Fibroblast of skin of scalp (primary cell): ENCODE data around the gene HTR6.

Experiments used
- DNase-seq: peaks from one replicate; pipeline ENCODE4 v3.0.0-alpha.2; 2013

HTR6 gene

DNA sequence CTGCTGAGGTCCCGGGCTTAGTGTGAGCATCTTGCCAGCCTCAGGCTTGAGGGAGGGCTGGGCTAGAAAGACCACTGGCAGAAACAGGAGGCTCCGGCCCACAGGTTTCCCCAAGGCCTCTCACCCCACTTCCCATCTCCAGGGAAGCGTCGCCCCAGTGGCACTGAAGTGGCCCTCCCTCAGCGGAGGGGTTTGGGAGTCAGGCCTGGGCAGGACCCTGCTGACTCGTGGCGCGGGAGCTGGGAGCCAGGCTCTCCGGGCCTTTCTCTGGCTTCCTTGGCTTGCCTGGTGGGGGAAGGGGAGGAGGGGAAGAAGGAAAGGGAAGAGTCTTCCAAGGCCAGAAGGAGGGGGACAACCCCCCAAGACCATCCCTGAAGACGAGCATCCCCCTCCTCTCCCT is 7.2 kb upstream of the HTR6 start:
- DNase-seq, result no peak

DNA sequence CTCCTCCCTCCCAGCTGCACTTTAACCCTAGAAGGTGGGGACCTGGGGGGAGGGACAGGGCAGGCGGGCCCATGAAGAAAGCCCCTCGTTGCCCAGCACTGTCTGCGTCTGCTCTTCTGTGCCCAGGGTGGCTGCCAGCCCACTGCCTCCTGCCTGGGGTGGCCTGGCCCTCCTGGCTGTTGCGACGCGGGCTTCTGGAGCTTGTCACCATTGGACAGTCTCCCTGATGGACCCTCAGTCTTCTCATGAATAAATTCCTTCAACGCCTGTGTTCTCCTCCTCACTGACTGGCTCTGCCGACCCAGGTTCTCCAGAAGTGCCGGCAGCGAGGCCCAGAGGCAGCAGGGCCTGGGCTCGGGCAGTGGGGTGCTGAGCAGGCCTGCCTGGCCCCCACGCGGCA is 6.5 kb upstream of the HTR6 start:
- DNase-seq, result no peak

DNA sequence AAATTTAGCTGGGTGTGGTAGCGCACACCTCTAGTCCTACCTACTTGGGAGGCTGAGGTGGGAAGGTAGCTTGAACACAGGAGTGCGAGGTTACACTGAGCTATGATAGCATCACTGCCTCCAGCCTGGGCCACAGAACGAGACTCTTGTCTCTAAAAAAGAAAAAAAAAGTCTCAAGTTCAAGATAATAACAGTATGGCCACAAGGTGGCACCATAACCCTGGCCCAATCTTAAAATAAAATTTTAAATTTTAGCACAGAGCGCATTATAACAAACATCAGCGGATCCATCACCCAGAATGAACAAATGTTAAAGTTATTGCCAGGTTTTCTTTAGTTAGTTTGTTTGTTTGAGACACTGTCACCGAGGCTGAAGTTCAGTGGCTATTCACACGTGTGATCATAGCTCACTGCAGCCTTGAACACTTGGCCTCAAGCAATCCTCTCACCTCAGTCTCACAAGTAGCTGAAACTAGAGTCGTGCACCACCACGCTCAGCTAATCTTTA is 2.9 kb upstream of the HTR6 start:
- peak; percentile 43 for DNase-seq

DNA sequence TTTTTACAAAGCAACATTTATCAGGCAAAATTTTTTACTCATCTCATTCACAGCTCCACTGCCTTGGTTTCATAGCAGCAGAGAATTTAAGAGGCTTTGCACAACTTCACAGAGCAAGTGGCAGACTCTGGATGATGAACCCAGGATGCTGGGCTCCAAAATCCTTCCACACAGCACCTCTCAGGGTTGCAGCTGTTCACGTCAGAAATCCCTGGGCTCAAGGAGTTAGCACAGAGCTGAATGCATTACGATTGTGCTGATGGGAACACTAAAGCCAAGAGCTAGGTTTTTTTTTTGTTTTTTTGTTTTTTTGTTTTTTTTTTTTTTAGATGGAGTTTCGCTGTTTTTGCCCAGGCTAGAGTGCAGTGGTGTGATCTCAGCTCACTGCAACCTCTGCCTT is 2.4 kb upstream of the HTR6 start:
- no peak for DNase-seq

DNA sequence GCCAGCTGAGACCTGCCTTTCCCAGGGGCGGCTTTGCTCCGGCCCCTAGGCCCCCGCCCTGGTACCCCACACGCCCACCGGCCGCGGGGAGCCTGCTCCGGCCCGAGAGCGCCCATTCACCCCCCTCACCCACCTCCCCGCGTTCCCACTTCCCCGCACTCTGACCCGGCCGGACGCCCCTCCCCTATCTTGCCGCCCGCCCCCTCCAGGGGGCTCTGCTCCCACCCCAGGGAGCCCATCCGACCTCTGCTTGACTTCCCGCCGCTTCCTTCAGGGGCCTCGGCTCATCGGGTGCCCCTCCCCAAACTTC is 466 bp downstream of the HTR6 start:
- no peak for DNase-seq

DNA sequence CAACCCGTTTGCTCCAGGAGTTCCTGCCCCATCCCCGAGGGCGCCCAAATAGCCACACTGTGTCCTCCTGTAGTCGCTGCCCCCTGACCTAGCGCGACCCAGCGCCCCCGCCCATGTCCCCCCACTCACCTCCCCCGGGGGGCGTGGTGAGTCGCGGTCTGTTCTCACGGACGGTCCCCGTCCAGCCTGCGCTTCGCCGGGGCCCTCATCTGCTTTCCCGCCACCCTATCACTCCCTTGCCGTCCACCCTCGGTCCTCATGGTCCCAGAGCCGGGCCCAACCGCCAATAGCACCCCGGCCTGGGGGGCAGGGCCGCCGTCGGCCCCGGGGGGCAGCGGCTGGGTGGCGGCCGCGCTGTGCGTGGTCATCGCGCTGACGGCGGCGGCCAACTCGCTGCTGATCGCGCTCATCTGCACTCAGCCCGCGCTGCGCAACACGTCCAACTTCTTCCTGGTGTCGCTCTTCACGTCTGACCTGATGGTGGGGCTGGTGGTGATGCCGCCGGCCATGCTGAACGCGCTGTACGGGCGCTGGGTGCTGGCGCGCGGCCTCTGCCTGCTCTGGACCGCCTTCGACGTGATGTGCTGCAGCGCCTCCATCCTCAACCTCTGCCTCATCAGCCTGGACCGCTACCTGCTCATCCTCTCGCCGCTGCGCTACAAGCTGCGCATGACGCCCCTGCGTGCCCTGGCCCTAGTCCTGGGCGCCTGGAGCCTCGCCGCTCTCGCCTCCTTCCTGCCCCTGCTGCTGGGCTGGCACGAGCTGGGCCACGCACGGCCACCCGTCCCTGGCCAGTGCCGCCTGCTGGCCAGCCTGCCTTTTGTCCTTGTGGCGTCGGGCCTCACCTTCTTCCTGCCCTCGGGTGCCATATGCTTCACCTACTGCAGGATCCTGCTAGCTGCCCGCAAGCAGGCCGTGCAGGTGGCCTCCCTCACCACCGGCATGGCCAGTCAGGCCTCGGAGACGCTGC is 1.1 kb downstream of the HTR6 start:
- DNase-seq, result no peak

DNA sequence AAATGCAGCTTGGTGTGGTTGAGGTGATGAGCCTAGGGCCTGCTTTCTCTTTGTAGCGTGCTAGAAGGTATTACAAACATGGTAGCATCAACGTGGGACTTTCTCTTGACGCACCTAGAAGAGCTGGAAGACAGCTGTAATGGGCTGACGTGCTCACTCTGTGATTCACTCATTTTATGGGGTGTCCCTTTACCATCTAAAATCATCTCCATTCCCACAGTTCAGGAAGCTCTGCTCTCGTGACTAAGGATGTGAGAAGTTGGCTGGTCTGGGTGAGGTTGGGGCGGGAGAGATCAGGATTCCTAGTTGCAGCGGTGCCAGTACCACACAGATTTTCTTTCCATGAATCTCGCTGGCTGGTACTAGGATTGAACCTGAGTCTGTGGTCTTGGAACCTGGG is 4.2 kb downstream of the HTR6 start:
- no peak for DNase-seq

DNA sequence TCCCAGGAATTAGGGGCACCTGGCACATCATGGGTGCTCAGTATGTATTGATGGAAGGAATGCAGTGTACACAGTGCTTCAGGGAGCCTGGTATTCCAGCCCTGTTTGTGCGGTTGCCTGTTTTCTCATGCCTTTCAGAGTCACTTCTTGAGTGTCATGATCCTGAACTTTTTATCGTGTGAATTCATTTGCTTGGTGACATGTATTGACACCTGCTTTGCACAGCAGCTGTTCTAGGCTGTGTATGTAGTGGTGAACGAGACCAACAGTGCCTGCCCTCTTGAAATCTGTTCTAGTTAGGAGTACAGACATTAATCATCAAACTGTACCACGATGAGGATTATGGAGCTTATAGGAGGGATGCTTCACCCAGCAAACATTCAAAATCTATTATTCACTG is 6.1 kb downstream of the HTR6 start:
- DNase-seq, result no peak

DNA sequence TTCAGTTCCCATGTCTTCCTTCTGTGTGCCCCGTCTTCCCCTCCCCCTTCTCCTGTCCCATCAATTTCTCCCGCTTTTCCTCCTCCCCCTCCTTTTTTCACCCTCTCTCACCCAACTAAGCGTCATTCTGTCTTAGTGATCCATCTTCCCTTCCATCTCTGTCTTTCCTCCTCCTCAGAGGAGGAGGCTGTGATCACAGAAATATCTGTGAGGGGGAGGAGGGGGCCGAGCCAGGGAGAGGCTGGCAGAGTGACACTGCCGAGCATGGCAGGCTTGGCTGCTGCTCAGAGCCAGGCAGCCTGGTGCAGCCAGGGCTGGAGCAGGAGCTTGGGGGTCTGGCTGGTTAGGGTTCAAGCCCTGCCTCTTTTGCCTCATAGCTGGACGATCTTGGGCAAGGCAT is 7.6 kb downstream of the HTR6 start:
- no peak for DNase-seq

DNA sequence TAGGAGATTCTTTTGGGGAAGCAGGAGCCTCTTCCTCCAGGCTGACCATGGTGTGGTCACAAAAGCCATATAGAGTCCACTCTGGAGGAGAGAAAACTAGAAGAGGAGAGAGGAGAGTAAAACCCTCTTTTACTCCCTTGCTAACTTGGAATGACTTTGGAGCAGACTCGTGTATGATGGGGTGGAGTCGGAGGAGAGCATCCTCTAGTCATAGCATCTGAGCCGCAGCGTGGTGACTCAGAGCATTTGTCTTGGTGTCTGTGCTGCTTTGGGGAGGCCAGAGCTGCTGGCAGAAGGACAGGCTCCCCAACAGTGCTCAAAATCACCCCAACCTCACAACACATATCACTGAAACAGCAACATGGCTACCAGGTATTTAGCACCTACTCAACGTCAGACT is 11.1 kb downstream of the HTR6 start:
- DNase-seq, result no peak

DNA sequence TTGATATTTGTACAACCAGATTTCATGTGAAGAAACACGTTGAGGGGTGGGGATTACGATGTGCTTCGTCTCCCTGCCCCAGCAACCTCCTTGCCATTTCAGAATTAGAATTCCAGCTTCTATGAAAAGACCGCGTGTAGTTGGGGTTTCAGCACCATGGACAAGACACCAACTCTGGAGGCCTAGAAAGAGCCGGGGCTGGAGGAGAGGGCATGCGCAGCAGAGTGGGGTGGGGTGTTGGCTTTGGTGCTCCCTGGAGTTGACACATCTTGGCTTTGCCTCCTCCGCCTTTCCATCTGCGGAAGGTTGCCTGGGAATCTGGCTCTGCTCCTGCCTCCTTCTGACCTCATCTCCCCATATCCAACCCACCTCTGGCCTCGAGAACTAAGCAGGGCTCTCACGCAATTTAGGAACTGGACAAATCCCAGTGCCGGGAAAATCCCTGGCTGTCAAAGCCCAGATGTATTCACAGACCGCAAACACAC is 11.8 kb downstream of the HTR6 start:
- DNase-seq, result peak; percentile 67

DNA sequence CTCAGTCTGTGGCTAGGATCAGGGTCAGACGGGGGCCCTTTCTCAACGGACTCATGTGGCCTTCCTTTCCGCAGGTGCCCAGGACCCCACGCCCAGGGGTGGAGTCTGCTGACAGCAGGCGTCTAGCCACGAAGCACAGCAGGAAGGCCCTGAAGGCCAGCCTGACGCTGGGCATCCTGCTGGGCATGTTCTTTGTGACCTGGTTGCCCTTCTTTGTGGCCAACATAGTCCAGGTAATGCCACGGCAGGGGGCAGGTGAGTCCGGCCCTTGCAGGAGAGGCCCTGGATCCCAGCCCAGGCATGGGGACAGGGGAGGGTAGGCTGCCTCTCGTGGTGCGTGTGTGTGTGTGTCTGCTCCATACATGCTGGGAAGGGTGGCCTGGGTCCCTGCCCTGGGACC is 13.8 kb downstream of the HTR6 start:
- no peak for DNase-seq

DNA sequence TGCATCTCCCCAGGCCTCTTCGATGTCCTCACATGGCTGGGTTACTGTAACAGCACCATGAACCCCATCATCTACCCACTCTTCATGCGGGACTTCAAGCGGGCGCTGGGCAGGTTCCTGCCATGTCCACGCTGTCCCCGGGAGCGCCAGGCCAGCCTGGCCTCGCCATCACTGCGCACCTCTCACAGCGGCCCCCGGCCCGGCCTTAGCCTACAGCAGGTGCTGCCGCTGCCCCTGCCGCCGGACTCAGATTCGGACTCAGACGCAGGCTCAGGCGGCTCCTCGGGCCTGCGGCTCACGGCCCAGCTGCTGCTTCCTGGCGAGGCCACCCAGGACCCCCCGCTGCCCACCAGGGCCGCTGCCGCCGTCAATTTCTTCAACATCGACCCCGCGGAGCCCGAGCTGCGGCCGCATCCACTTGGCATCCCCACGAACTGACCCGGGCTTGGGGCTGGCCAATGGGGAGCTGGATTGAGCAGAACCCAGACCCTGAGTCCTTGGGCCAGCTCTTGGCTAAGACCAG is 14.3 kb downstream of the HTR6 start:
- DNase-seq, result no peak

DNA sequence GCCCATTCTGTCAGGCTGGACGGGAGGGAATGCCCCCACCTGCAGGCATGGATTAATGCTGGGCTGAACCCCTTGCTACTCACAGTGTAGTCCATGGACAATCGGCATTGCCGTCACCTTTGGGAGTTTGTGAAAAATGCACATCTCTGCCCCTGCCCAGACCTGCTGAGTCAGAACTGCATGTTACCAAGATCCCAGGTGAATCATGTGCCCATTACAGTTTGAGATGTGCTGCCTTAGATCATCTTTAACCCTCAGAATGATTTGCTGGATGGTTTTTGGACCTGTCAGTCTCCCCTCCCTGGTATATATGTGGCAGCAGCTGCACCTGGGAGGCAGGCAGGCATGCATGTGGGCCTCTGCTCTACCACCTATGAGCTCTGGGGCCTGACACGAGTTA is 15.0 kb downstream of the HTR6 start:
- no peak for DNase-seq

DNA sequence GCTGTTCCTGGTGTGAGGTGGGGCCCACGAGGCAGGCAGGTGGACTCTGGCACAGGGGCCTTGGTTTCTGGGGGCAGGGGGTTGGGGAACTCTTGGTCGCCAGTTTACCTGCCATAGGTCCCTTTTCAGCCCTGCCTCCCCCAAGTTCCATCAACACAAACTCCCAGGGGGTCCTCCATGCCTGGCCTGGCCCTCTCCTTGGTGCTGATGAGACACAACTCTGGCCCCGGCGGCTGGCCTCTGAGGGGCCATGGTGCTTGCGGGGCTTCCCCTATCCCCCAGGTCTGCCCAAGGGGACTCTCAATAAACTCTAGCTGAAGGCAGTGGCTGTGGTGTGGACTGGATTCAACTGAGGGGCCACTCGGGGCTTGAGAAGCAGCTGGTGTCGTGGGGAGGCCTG is 16.0 kb downstream of the HTR6 start:
- no peak for DNase-seq

DNA sequence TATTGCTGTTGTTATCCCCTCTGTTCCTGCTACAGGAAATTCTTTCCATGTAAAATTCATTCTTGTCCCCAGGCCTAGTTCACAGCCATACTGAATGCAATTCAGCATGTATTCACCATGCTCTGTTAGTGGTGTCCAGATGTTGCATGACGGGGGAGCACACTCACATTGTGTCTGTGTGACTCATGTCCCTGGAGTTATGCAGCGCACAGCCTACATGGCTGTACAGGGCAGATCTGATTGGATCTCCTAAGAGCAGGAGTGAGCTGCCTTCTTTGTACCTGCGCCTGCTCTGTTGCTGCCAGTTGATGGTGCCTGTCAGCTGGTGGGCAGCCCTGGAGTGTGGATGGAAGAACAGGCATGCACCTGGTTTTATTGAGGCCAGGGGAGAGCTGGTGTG is 17.6 kb downstream of the HTR6 start:
- DNase-seq, result peak; percentile 89

DNA sequence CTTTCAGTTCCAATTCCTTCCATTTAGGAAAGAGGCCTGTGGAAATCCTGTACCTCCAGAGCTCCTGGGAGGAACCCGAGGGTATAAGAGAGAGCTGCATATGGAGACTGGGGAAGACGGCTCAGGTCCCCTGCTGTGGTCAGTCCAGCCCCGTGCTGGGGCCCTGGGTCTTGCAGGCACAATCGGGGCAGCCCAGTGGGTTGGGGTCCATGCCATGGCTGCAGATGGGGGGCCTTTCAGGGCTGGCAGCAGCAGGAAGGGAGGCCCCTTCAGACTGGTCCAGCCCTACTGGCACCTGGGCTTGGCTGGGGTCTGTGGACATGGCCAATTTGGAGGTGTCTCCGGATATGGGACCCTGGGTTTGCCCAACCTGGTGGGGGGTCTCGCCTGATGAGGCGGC is 18.2 kb downstream of the HTR6 start:
- DNase-seq, result no peak

DNA sequence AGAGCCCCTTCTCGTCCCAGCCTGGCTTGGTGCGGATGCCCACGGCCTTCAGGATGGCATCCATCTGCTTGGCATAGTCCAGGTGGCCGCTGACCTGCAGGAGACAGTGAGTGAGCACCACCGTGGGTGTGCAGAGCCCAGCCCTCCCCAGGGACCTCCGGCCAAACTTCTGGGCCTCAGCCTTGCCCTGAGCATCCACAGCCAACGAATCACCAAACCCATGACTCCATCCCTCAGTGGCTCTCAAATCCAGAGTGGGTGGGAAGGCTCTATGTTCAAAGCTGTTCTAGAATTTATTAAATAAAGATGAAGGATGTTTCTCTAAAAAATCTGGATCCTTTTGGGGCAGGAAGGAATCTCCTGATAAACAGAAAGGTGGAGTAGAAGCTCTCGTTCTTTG is 18.7 kb downstream of the HTR6 start:
- DNase-seq, result no peak

DNA sequence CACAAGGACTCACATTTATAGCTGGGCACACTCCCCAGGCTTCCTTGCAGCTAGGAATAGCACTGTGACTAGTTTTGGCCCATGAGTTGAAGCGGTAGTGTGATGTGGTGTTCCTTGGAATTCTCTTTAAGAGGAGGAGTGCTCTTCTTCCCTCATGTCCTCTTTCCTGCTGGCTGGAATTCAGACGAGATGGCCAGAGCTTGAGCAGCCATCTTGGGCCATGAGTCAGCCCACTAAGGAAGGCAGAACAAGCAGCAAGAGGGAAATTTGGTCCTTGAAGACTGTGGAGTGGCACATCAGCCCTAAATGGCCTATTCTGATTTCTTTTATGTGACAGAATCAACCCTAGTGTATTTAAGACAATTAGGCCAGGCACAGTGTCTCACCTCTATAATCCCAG is 20.0 kb downstream of the HTR6 start:
- no peak for DNase-seq

DNA sequence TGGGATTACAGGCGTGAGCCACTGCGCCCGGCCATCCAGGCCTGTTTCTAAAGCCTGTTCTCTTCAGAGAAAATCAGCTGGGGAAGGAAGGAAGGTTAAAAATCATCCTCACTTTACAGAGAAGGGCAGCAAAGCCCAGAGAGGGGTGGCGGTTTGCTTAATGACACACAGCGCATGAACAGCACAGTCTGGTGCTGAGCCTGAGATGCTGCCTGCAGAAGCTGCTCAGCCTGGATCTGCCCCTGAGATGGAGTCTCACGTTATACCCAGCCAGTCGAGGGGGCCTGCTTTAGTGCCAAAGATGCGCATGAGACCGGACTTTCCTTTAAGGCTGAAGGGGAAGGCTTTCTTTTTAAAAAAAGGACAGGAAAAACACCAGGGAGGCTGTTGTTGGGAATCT is 21.3 kb downstream of the HTR6 start:
- DNase-seq, result no peak

DNA sequence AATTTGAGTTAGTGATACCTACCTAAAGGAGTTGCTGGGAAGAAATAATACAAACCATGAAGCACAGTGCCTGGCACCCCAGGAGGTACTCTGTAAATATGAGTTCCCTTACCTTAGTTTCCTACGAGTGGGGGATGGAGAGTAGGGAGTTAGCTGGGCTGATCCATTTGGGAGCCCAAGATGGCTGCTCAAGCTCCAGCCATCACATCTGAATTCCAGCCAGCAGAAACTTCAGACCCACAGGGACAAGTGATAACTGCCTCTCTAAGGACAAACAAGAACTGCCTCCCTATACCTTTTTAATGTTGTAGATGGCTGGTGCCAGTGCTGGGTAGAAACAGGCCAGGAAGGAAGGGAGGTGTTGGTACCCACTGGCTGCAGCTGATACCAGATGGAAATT is 22.7 kb downstream of the HTR6 start:
- no peak for DNase-seq

DNA sequence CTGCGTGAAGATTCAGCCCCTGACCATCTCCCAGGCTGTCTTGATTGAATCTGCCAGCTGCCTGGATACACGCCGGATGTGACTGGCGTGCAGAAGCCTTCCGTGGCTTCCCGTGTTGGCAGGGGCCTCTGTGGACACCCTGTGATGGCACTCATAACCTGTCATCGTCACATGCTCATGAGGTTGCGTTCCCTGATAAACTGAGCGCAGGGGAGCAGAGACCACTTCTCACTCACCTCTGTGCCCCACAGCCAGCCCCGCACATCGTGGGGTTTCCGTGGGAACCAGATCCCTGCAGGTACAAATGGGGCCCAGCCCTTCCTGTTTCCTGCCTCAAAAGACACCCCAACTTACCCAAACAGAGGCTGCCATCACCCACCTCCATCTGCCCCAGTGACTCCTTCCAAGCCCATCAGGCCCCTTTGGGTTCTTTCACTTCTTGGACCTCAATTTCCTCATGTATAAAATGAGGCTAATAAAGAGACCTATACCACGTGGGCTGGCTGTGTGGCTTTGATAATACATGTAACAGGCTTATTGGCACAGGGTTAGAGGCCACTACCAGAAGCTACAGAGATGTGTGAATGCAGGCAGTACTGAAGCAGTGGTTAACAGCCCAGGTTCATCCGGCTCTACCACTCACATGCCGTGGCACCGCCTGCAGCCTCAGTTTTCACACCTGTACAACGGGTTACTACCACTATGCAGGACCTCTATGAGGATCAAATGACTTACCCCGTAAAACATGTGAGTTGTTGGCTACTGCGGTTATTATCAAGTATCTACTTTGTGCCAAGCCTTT is 23.6 kb downstream of the HTR6 start:
- no peak for DNase-seq

DNA sequence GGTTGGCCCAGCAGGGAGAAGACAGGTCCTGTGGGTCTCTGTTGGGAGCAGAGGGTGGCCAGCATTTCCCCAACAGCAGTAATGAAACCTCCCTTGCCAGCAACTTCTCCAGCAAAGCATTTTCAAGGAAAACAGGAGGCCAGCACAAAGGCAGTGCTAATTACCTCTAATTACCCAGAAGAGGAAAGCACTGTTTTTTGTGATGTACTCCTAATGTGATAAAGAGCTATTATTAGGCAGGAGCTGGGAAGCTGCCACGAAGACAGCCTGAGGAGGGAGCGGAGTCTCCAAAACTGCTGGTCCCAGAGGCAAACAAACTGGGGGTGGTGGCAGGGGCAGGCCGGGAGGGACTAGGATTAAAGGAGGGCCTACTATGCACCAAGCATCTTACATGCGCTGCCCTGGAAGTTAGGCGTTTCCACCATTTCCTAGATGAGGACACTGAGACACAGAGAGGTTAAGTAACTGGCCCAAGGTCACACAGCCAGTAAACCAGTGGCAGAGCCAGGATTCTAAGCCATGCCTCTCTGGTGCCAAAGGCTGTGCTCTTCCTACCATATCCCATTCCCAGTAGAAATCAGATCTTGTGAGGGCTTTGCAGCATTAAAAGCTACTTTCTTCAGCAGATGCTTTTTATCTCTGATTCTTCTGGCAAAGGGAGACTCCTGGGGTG is 24.5 kb downstream of the HTR6 start:
- DNase-seq, result no peak
